GM23338 (cell line): ENCODE measurements around the gene GLS. TPM values are rescaled to one million over a fixed set of nuclear protein-coding genes. Genes with fewer than 3 reads are reported as not detected.

Experiments used
- ATAC-seq: fragments of 200-7000 bp; cut with Tn5 transposase; 3 replicates; pipeline ENCODE4 v1.9.1; 2020
- DNase-seq: peaks from one replicate; pipeline ENCODE4 v3.0.0-alpha.2; 2015; ENCODE audit warnings: low spot score
- H2AFZ ChIP-seq: fragments of 200-600 bp; sonication (generic); 2 replicates; pipeline ENCODE4 v1.8.0; 2016; ENCODE audit warnings: antibody characterized with exemption, mild to moderate bottlenecking, moderate library complexity
- H3F3A ChIP-seq: fragments of 200-600 bp; sonication (generic); replicated peaks from 2 replicates; pipeline ENCODE4 v1.8.0; 2017; ENCODE audit warnings: antibody characterized with exemption, mixed run types, low read depth
- H3K27ac ChIP-seq: fragments of 200-600 bp; sonication (generic); 2 replicates; pipeline ENCODE4 v1.6.1; 2016; ENCODE audit warnings: low read depth
- H3K27me3 ChIP-seq: fragments of 200-600 bp; sonication (generic); 2 replicates; pipeline ENCODE4 v1.8.0; 2016; ENCODE audit warnings: mild to moderate bottlenecking, mixed run types, moderate library complexity; ENCODE audit not compliant: insufficient read depth
- H3K36me3 ChIP-seq: fragments of 200-600 bp; sonication (generic); 2 replicates; pipeline ENCODE4 v1.8.0; 2016; ENCODE audit warnings: mild to moderate bottlenecking; ENCODE audit not compliant: insufficient read depth
- H3K4me1 ChIP-seq: fragments of 200-600 bp; sonication (generic); 2 replicates; pipeline ENCODE4 v1.8.0; 2016; ENCODE audit warnings: mild to moderate bottlenecking, moderate library complexity; ENCODE audit not compliant: insufficient read depth
- H3K4me2 ChIP-seq: fragments of 200-600 bp; sonication (generic); 2 replicates; pipeline ENCODE4 v1.7.1; 2017; ENCODE audit warnings: mixed run types
- H3K4me3 ChIP-seq: fragments of 200-600 bp; sonication (generic); 2 replicates; pipeline ENCODE4 v1.6.1; 2016; ENCODE audit warnings: mixed run types
- H3K79me2 ChIP-seq: fragments of 200-600 bp; sonication (generic); replicated peaks from 2 replicates; pipeline ENCODE4 v1.8.0; 2017; ENCODE audit warnings: mild to moderate bottlenecking; ENCODE audit not compliant: insufficient read depth
- H3K9me2 ChIP-seq: fragments of 200-600 bp; sonication (generic); 2 replicates; pipeline ENCODE4 v1.8.0; 2017; ENCODE audit not compliant: insufficient read depth
- H4K20me1 ChIP-seq: fragments of 200-600 bp; sonication (generic); replicated peaks from 2 replicates; pipeline ENCODE4 v1.8.0; 2017; ENCODE audit warnings: mild to moderate bottlenecking; ENCODE audit not compliant: insufficient read depth
- H3K27ac Mint-ChIP-seq: 2 replicates; pipeline ENCODE4 v1.8.0; 2020; ENCODE audit warnings: inconsistent platforms, mild to moderate bottlenecking, moderate library complexity, mixed read lengths
- H3K27me3 Mint-ChIP-seq: 3 replicates; pipeline ENCODE4 v1.8.0; 2022; ENCODE audit warnings: low read depth, mild to moderate bottlenecking, moderate library complexity, mixed read lengths, inconsistent platforms; ENCODE audit not compliant: insufficient read depth, poor library complexity
- H3K36me3 Mint-ChIP-seq: 3 replicates; pipeline ENCODE4 v1.8.0; 2021; ENCODE audit warnings: low read depth, mild to moderate bottlenecking, inconsistent platforms, moderate library complexity, mixed read lengths
- H3K4me1 Mint-ChIP-seq: 3 replicates; pipeline ENCODE4 v1.8.0; 2020; ENCODE audit warnings: mild to moderate bottlenecking, inconsistent platforms, mixed read lengths
- H3K4me3 Mint-ChIP-seq: 3 replicates; pipeline ENCODE4 v1.8.0; 2021; ENCODE audit warnings: moderate library complexity, mild to moderate bottlenecking, inconsistent platforms, mixed read lengths
- H3K9me3 Mint-ChIP-seq: 3 replicates; pipeline ENCODE4 v1.8.0; 2020; ENCODE audit warnings: moderate library complexity, mild to moderate bottlenecking, inconsistent platforms, mixed read lengths
- CREB1 ChIP-seq: fragments of 250-450 bp; sonication (Bioruptor Pico); IDR thresholded peaks from 2 replicates; pipeline ENCODE4 v1.5.0; 2020; ENCODE audit warnings: low read depth, mild to moderate bottlenecking, moderate library complexity
- JUNB ChIP-seq: IDR thresholded peaks from one replicate; pipeline ENCODE4 v1.6.1; 2016; ENCODE audit warnings: antibody characterized with exemption; ENCODE audit not compliant: unreplicated experiment
- STAT1 ChIP-seq: IDR thresholded peaks from one replicate; pipeline ENCODE4 v1.6.1; 2016; ENCODE audit warnings: antibody characterized with exemption; ENCODE audit not compliant: unreplicated experiment
- ZNF114 ChIP-seq: fragments of 250-450 bp; sonication (Bioruptor Pico); IDR thresholded peaks from 2 replicates; pipeline ENCODE4 v1.5.0; 2020; ENCODE audit warnings: mild to moderate bottlenecking, moderate library complexity
- ZNF462 ChIP-seq: fragments of 250-450 bp; sonication (Bioruptor Pico); IDR thresholded peaks from 2 replicates; pipeline ENCODE4 v1.5.0; 2020; ENCODE audit warnings: mild to moderate bottlenecking, moderate library complexity
- polyA plus RNA-seq: library from polyadenylated mRNA; unstranded; fragments of >200 nt; fragmentation: Nextera tagmentation; extraction: Ambion mirVana; gene quantifications from 2 replicates; pipeline ENCODE4 v1.2.1, GENCODE V29; 2016
- total RNA-seq: library from RNA; depleted of rRNA; stranded (reverse); fragments of >200 nt; shearing (Covaris generic); gene quantifications from 2 replicates; pipeline ENCODE4 v1.2.3, GENCODE V29; 2014
- TF ChIP-seq, protein P1 (sequence below), 2 experiments: fragments of 200-600 bp in 1 of 2; sonication (generic) in 1 of 2; conservative IDR thresholded peaks; 2 replicates each; pipeline versions ENCODE4 v1.5.1 to v1.6.1; 2016 to 2017; ENCODE audit warnings: antibody characterized with exemption in 2 of 2, low read depth in 2 of 2, mild to moderate bottlenecking in 2 of 2, moderate library complexity in 1 of 2

GLS gene
- total and polyA plus RNA-seq, 2 experiments from 2014 or later = 38.1 to 172 TPM

GRCh38 chr2:190964170-190964795, 83.7 kb downstream of the GLS start (continued):
- TF ChIP-seq ZNF462 (CRISPR knock-in tag) = no peak

- Mint-ChIP-seq H3K4me1 (no peaks in the 10 kb centered on the region), H3K9me3 (no peaks in the 10 kb centered on the region), H3K4me3 (no peak overlapping the region)
- TF ChIP-seq, protein P1, sequence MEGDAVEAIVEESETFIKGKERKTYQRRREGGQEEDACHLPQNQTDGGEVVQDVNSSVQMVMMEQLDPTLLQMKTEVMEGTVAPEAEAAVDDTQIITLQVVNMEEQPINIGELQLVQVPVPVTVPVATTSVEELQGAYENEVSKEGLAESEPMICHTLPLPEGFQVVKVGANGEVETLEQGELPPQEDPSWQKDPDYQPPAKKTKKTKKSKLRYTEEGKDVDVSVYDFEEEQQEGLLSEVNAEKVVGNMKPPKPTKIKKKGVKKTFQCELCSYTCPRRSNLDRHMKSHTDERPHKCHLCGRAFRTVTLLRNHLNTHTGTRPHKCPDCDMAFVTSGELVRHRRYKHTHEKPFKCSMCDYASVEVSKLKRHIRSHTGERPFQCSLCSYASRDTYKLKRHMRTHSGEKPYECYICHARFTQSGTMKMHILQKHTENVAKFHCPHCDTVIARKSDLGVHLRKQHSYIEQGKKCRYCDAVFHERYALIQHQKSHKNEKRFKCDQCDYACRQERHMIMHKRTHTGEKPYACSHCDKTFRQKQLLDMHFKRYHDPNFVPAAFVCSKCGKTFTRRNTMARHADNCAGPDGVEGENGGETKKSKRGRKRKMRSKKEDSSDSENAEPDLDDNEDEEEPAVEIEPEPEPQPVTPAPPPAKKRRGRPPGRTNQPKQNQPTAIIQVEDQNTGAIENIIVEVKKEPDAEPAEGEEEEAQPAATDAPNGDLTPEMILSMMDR (conservative IDR thresholded peaks at IDR 0.05; ENCODE audit: low read depth in 2 of 2) = no peak
- no peak for TF ChIP-seq STAT1
- TF ChIP-seq JUNB = no peak
- TF ChIP-seq ZNF462 (CRISPR knock-in tag) = no peak
- no peak for TF ChIP-seq CREB1
- no peak for TF ChIP-seq ZNF114 (CRISPR knock-in tag)
Measured at GRCh38 chr2:190965580-190966222, 85.1 kb downstream of the GLS start.

More at GRCh38 chr2:190965580-190966222, 85.1 kb downstream of the GLS start:
- Histone ChIP-seq H3F3A (no peaks in the 10 kb centered on the region), H3K9me2 (no peaks in the 10 kb centered on the region), H3K36me3 (peaks cover 4% of the 10 kb centered on the region; the same call in 1 of the 2 replicates), H2AFZ (no peak overlapping the region), H3K27ac (no peak overlapping the region), H3K79me2 (no peaks in the 10 kb centered on the region), H3K27me3 (no peaks in the 10 kb centered on the region), H4K20me1 (no peaks in the 10 kb centered on the region), H3K4me3 (no peak overlapping the region), H3K4me1 (no peaks in the 10 kb centered on the region), H3K4me2 (no peak overlapping the region)
- Mint-ChIP-seq H3K27ac (no peak overlapping the region), H3K36me3 (peaks cover 23% of the 10 kb centered on the region; the same call in 2 of the 3 replicates), H3K27me3 (no peaks in the 10 kb centered on the region)
- DNase-seq (no peak), ATAC-seq (no peak)
